Lower lobe of right lung (tissue), 2 donors: Measurements from ENCODE around the gene IL2. TPM values are rescaled to one million over a fixed set of nuclear protein-coding genes. Genes with fewer than 3 reads are reported as not detected.

ENCODE experiments used
- ATAC-seq, 2 donors: fragments of 200-7000 bp; cut with Tn5 transposase; one replicate each; pipeline ENCODE4 v1.9.1; 2020 to 2022; ENCODE audit warnings: mild to moderate bottlenecking in 2 of 2, moderate library complexity in 2 of 2
- DNase-seq: peaks from one replicate; pipeline ENCODE4 v3.0.0-alpha.2; 2020
- H3K27ac ChIP-seq: fragments of 200-600 bp; one replicate; pipeline ENCODE4 v1.8.0; 2022
- H3K27me3 ChIP-seq: fragments of 200-600 bp; one replicate; pipeline ENCODE4 v1.8.0; 2022; ENCODE audit warnings: low read depth
- H3K36me3 ChIP-seq: fragments of 200-600 bp; one replicate; pipeline ENCODE4 v1.8.0; 2022; ENCODE audit warnings: mild to moderate bottlenecking
- H3K4me1 ChIP-seq: fragments of 200-600 bp; one replicate; pipeline ENCODE4 v1.8.0; 2022
- H3K4me3 ChIP-seq: fragments of 200-600 bp; one replicate; pipeline ENCODE4 v1.8.0; 2022; ENCODE audit warnings: mild to moderate bottlenecking
- H3K9me3 ChIP-seq: fragments of 200-600 bp; one replicate; pipeline ENCODE4 v1.8.0; 2022
- intact Hi-C: fragments of 100-400 bp; cut with DNase I; formaldehyde crosslinking; loops from one replicate; pipeline ENCODE4 v1.11.0; 2022
- long read RNA-seq: library from polyadenylated mRNA; unstranded; transcript quantifications from one replicate; pipeline ENCODE4 v2.0.0, GENCODE V29; 2021
- total RNA-seq: library from RNA; stranded (reverse); fragmentation: NEBNext Ultra II Directional; extraction: Animal tissue kit (Norgen Biotek cat#: 25700); gene quantifications from one replicate; pipeline ENCODE4 v1.2.1, GENCODE V29; 2021
- TF ChIP-seq, protein P1 (sequence below): fragments of 200-600 bp; IDR thresholded peaks from one replicate; pipeline ENCODE4 v1.8.0; 2022; ENCODE audit warnings: antibody characterized with exemption, mild to moderate bottlenecking
- donor health status: DM: no; HTN: yes; CAD: no; lungs with severe emphysema.

IL2 gene
- not detected for total RNA-seq
- long read RNA-seq, result 0 reads

- Histone ChIP-seq H3K27ac (no peak within 1 kb of the TSS), H3K4me3 (no peak within 1 kb of the TSS), H3K4me1 (peaks cover 5% of the 10 kb centered on the region), H3K9me3 (no peaks in the 10 kb centered on the region), H3K27me3 (no peaks in the 10 kb centered on the region), H3K36me3 (no peaks in the 10 kb centered on the region)
- DNase-seq (no peak), ATAC-seq (no peak)
- TF ChIP-seq, protein P1, sequence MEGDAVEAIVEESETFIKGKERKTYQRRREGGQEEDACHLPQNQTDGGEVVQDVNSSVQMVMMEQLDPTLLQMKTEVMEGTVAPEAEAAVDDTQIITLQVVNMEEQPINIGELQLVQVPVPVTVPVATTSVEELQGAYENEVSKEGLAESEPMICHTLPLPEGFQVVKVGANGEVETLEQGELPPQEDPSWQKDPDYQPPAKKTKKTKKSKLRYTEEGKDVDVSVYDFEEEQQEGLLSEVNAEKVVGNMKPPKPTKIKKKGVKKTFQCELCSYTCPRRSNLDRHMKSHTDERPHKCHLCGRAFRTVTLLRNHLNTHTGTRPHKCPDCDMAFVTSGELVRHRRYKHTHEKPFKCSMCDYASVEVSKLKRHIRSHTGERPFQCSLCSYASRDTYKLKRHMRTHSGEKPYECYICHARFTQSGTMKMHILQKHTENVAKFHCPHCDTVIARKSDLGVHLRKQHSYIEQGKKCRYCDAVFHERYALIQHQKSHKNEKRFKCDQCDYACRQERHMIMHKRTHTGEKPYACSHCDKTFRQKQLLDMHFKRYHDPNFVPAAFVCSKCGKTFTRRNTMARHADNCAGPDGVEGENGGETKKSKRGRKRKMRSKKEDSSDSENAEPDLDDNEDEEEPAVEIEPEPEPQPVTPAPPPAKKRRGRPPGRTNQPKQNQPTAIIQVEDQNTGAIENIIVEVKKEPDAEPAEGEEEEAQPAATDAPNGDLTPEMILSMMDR, result no peak
- intact Hi-C loops, result no loop called here
These were observed at the start of gene IL2 for GRCh38 chr4:122456231-122457116. TSS of gene IL2 (minus strand) at chr4:122456725. CDS start at chr4:122456440, 285 bp downstream.

DNA sequence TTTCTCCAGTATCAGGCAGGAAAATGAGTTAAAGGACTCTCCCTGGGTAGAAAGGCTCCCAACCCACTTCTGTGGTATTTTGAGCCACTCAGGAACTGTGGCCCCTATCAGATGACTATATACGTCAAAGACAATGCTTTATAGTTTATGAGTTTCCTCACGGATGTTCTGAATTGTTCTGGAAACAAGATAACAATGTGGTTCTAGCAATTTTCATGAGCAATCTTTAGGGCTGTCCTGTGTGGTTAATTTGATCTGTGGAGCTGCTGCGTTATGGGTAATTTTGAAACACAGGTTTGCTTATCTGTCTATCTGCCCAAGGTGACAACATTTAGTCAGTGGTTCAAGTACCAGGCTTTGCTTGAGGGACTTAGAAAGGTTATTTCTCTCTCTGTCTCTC is 46.7 kb upstream of the IL2 start:
- Histone ChIP-seq H3K4me3 (no peak overlapping the region), H3K27ac (no peak overlapping the region), H3K9me3 (no peaks in the 10 kb centered on the region), H3K27me3 (no peaks in the 10 kb centered on the region), H3K36me3 (no peaks in the 10 kb centered on the region), H3K4me1 (no peaks in the 10 kb centered on the region)
- intact Hi-C loops, result no loop called here
- ATAC-seq (no peak), DNase-seq (no peak)
- TF ChIP-seq, protein P1, result no peak

DNA sequence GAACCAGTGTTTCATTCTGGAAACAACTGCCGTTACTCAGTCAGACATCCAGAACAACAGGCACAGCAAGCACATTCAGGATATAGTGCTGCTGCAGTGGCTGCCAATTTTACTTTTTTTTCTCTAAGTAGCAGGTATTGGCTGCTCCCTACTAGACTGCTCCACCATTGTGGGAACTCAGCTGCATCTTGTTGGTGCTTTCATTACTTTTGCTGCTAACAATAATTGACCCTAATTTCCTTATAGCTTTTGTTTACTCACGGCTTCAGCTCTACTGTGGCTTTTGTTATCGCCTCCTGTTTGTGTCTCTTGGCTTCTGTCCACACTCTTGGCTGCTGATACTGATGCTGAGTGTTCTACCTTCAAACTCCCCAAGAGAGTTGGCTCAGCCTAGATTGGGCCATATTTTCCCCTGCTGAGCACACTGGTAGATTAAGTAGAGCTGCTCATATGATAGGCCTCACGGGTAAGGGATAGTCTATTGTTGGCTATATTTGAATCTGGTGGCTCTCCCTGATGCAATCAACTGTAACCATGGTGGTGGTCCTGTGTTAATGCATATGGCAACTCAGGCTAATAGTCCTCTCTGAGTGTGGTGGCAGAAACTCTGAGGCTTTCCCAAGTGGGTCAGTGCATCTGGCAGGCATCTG is 44.5 kb upstream of the IL2 start:
- Histone ChIP-seq H3K27ac (no peak overlapping the region), H3K27me3 (no peaks in the 10 kb centered on the region), H3K9me3 (no peaks in the 10 kb centered on the region), H3K36me3 (no peaks in the 10 kb centered on the region), H3K4me3 (no peak overlapping the region), H3K4me1 (no peaks in the 10 kb centered on the region)
- peak; percentile 21 to 46 for ATAC-seq
- no peak for DNase-seq
- TF ChIP-seq, protein P1, result no peak
- intact Hi-C loops, result no loop called here

- peaks cover 27% of the 10 kb centered on the region for H3K9me3 ChIP-seq
- intact Hi-C loops, result no loop called here
- no peak for DNase-seq
- no peak for ATAC-seq
- no peaks in the 10 kb centered on the region for H3K27me3 ChIP-seq
- H3K4me3 ChIP-seq, result no peak overlapping the region
- TF ChIP-seq, protein P1, result no peak
- no peak overlapping the region for H3K27ac ChIP-seq
- no peaks in the 10 kb centered on the region for H3K36me3 ChIP-seq
- H3K4me1 ChIP-seq, result no peaks in the 10 kb centered on the region
These were observed 32.5 kb upstream of the IL2 start for GRCh38 chr4:122489061-122489460.

DNA sequence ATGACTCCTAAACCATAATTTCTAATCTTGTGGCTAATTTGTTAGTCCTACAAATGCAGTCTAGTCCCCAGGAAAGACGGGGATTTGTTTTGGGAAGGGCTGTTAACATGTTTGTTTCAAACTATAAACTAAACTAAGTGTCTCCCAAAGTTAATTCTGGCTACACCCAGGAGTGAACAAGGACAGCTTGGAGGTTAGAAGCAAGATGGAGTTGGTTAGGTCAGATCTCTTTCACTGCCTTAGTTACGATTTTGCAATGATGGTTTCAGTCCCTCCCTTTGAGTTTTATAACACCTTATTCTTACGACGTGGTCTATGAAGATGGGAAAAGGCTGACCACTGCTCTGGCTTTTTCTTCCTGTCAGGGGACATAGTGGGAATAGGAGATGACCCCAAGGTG is 27.0 kb upstream of the IL2 start:
- no peaks in the 10 kb centered on the region for H3K4me1 ChIP-seq
- TF ChIP-seq, protein P1, result no peak
- ATAC-seq (no peak), DNase-seq (no peak)
- peaks cover 10% of the 10 kb centered on the region for H3K9me3 ChIP-seq
- H3K4me3 ChIP-seq, result no peak overlapping the region
- intact Hi-C loops, result no loop called here
- H3K36me3 ChIP-seq, result no peaks in the 10 kb centered on the region
- H3K27ac ChIP-seq, result no peak overlapping the region
- H3K27me3 ChIP-seq, result no peaks in the 10 kb centered on the region
